GM18951 (cell line): ENCODE data around the gene DCAF6.

Experiments
- POLR2A ChIP-seq: IDR thresholded peaks from 4 replicates; pipeline ENCODE4 v1.6.1; 2011; ENCODE audit warnings: mild to moderate bottlenecking; ENCODE audit not compliant: insufficient read length, insufficient read depth; ENCODE audit errors: extremely low read depth
- in situ Hi-C: fragments of 300-500 bp; cut with MboI; formaldehyde crosslinking; loops from one replicate; pipeline ENCODE4 v1.12.0; 2022; ENCODE audit warnings: low sequenced_read_pairs, mixed read lengths, inconsistent platforms; ENCODE audit not compliant: unreplicated experiment

DCAF6 gene

GRCh38 chr1:167957710-167958109, 21.2 kb downstream of the DCAF6 start:
- in situ Hi-C loops = no loop called here
- TF ChIP-seq POLR2A = no peak

GRCh38 chr1:167964646-167965045, 28.2 kb downstream of the DCAF6 start:
- no peak for TF ChIP-seq POLR2A
- in situ Hi-C loops = no loop called here

- no peak for TF ChIP-seq POLR2A
- in situ Hi-C loops = no loop called here
These were observed 29.6 kb downstream of the DCAF6 start for GRCh38 chr1:167966050-167966449.

- in situ Hi-C loops = no loop called here
These were observed 32.1 kb downstream of the DCAF6 start for GRCh38 chr1:167968569-167968968.

DNA sequence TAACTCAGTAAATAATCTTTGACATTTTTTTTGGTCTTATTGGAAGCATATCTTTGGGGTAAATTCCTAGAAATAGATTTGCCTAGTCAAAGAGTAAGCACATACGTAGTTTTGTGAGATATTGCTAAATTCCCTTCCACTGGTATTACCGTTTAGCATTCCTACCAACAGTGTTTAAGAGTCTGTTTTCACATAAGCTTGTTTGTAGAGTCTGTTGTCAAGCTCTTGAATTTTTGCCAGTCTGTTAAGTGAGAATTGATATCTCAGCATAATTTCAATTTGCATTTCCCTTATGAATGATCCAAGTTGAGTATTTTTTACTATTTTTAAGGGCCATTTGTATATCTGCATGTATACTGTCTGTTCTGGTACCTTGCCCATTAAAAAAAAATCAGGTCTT, 37.3 kb downstream of the DCAF6 start:
- in situ Hi-C loops = no loop called here
- TF ChIP-seq POLR2A = no peak

More at GRCh38 chr1:167968569-167968968, 32.1 kb downstream of the DCAF6 start:
- no peak for TF ChIP-seq POLR2A

DNA sequence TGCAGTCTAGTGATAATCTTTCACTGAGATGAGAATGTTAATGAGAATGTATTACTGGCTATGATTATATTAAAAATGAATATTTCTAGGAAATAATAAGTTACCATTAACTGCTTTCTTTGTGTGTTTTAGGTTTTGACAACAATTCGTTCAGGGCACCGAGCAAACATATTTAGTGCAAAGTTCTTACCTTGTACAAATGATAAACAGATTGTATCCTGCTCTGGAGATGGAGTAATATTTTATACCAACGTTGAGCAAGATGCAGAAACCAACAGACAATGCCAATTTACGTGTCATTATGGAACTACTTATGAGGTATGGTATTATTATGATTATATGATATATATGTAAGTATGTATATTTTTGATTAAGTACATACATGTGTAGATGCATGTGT, 38.2 kb downstream of the DCAF6 start:
- TF ChIP-seq POLR2A = no peak
- in situ Hi-C loops = no loop called here

- TF ChIP-seq POLR2A = no peak
These were observed 40.8 kb downstream of the DCAF6 start for GRCh38 chr1:167977245-167977644.

DNA sequence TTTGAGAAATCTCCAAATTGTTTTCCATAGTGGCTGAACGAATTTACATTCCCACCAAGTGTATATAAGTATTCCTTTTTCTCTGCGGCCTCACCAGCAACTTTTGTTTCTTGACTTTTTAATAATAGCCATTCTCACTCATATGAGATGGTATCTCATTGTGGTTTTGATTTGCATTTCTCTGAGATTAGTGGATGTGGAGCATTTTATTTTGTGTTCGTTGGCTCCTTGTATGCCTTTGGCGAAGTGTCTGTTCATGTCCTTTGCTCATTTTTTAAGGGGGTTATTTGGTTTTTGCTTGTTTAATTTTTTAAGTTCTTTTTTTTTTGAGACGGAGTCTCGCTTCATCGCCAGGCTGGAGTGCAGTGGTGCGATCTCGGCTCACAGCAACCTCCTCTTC, 45.5 kb downstream of the DCAF6 start:
- in situ Hi-C loops = no loop called here
- no peak for TF ChIP-seq POLR2A

More at GRCh38 chr1:167977245-167977644, 40.8 kb downstream of the DCAF6 start:
- in situ Hi-C loops = no loop called here

DNA sequence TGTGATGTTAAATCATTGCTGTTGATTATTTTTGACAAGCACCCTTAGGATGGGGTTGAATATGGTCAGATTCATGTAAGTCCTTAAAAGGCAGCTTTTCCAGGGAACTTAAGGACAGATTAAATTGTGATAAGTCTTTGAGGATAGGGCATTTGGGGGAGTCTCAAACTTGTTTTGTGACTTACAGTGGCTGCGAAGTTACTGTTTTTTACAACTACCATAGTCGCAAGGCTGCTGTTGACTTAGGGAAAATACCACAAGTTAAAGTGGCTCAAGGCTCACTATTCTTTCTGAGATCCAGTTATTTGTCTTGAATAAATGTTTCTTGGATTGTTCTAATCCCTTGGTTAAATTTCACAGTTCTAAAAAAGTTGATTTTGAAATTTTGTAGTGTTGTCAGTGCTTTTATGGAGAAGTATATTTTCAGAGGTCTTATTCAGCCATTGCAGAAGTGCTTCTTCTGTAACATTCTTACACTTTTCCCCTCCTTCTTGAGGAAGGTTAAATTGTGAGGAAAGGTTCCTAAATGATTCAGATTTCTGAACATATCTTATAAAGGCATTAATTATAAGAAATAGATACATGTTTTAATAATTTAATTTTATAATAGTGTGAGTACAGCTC, 47.4 kb downstream of the DCAF6 start:
- in situ Hi-C loops = no loop called here
- no peak for TF ChIP-seq POLR2A

DNA sequence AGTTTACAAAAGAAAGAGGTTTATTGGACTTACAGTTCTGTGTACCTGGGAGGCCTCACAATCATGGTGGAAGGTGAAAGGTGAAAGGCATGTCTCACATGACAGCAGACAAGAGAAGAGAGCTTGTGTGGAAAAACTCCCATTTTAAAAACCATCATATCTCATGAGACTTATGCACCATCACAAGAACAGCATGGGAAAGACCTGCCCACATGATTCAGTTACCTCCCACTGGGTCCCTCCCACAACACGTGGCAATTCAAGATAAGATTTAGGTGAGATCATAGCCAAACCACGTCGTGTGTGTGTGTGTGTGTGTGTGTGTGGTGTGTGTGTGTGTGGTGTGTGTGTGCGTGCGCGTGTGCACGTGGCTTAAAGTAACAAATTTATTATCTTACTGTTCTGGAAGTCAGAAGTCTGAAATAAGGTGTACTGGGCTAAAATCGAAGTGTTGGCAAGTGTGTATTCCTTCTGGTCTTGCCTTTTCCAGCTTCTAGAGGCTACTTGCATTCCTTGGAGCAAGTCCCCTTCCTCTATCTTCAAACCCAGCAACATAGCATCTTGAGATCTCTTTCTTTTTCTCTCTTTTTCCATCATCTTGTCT, 48.5 kb downstream of the DCAF6 start:
- in situ Hi-C loops = no loop called here
- no peak for TF ChIP-seq POLR2A

DNA sequence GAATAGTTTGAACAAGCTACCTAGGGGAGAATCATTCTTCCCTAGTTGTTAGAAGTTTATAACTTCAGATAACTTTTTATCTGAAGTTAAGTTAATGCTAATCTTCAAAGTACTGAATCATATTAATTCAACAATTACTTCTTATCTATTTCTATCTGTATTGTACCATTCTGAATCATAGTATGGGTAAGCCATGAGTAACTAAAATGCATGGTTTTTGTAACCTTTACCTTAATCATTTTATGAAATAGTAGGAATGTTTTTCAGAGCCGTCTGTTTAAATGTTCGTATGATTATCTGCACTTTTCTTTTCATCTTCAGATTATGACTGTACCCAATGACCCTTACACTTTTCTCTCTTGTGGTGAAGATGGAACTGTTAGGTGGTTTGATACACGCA, 50.7 kb downstream of the DCAF6 start:
- in situ Hi-C loops = no loop called here
- no peak for TF ChIP-seq POLR2A

DNA sequence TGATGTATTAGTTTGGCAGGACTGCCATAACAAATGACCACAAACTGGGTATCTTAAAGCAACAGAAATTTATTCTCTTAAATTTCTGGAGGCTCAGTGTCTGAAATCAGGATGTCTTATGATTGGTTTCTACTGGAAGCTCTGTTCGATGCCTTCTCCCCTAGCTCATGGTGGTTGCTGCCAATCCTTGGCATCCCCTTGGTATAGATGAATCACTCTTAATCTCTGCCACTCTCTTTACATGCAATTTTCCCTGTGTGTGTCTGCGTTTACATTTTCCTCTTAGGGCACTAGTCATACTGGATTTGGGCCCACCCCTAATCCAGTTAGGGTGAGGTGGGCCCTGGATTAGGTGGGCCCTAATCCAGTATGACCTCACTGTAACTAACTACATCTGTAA, 55.1 kb downstream of the DCAF6 start:
- TF ChIP-seq POLR2A = no peak
- in situ Hi-C loops = no loop called here

- no peak for TF ChIP-seq POLR2A
- in situ Hi-C loops = no loop called here
These were observed 57.2 kb downstream of the DCAF6 start for GRCh38 chr1:167993720-167994119.

- TF ChIP-seq POLR2A = no peak
- in situ Hi-C loops = no loop called here
These were observed 58.1 kb downstream of the DCAF6 start for GRCh38 chr1:167994560-167994959.

DNA sequence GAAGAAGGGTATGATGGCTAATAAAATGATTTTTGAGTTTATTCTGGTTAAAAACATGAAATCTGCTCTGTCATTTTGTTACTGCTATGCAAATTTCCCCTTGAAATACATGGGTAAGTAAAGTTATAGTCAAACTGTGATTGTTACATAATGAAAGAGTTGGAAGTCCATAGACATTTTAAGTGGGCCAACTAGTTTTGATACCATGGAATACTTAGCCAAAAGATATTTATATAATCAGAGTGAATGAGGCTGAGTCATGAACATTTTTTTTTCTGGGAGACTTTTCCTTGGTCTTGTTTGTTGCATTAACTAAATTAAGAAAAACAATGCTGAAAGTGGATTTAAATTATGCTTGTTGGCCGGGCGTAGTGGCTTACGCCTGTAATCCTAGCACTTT, 58.6 kb downstream of the DCAF6 start:
- in situ Hi-C loops = no loop called here
- no peak for TF ChIP-seq POLR2A

GRCh38 chr1:167996266-167996665, 59.8 kb downstream of the DCAF6 start:
- in situ Hi-C loops = no loop called here
- no peak for TF ChIP-seq POLR2A
